Panc1 (cell line): ENCODE data around the gene IFITM1.

ENCODE experiments used
- POLR2AphosphoS5 ChIP-seq: IDR thresholded peaks from 2 replicates; pipeline ENCODE4 v1.6.1; 2012; ENCODE audit warnings: mild to moderate bottlenecking, low read depth, low read length, moderate library complexity
- TCF7L2 ChIP-seq: IDR thresholded peaks from 2 replicates; pipeline ENCODE4 v1.6.1; 2011; ENCODE audit warnings: mild to moderate bottlenecking, low read depth, low read length, inconsistent platforms
- TF ChIP-seq, protein P1 (sequence below): fragments of 450-650 bp; IDR thresholded peaks from 2 replicates; pipeline ENCODE4 v1.5.1; 2017; ENCODE audit warnings: mild to moderate bottlenecking
- TF ChIP-seq, protein P2 (sequence below), 2 experiments: IDR thresholded peaks; 2 replicates each; pipeline ENCODE4 v1.6.1; 2011 to 2012; ENCODE audit warnings: low read depth in 2 of 2, control low read depth in 1 of 2, low read length in 1 of 2, mild to moderate bottlenecking in 1 of 2, moderate library complexity in 1 of 2; ENCODE audit not compliant: insufficient read depth in 1 of 2

DNA sequence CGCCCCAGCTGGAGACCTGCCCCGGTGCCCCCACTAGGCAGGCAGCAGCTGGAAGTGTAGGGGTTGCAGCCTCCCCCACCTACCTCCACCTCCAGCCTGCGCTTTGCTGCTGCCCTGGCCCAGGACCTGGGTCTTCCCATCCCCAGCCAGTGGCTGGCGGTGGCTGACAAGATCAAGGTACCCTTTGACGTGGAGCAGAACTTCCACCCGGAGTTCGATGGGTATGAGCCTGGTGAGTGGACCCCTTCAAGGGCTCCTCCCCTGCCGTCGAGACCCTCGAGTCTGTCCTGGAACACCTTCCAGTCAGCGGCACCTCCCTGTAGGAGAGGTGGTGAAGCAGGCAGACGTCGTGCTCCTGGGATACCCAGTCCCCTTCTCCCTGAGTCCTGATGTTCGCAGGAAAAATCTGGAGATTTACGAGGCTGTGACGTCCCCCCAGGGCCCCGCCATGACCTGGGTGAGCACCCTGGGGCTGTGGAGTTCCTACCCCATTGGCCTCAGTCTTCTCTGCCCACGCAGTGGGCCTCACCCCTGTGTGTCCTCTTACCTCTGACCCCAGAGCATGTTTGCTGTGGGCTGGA lies 20.5 kb upstream of the IFITM1 start:
- TF ChIP-seq POLR2AphosphoS5 (no peak), TCF7L2 (no peak)
- TF ChIP-seq, protein P1, sequence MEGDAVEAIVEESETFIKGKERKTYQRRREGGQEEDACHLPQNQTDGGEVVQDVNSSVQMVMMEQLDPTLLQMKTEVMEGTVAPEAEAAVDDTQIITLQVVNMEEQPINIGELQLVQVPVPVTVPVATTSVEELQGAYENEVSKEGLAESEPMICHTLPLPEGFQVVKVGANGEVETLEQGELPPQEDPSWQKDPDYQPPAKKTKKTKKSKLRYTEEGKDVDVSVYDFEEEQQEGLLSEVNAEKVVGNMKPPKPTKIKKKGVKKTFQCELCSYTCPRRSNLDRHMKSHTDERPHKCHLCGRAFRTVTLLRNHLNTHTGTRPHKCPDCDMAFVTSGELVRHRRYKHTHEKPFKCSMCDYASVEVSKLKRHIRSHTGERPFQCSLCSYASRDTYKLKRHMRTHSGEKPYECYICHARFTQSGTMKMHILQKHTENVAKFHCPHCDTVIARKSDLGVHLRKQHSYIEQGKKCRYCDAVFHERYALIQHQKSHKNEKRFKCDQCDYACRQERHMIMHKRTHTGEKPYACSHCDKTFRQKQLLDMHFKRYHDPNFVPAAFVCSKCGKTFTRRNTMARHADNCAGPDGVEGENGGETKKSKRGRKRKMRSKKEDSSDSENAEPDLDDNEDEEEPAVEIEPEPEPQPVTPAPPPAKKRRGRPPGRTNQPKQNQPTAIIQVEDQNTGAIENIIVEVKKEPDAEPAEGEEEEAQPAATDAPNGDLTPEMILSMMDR = no peak
- TF ChIP-seq, protein P2, sequence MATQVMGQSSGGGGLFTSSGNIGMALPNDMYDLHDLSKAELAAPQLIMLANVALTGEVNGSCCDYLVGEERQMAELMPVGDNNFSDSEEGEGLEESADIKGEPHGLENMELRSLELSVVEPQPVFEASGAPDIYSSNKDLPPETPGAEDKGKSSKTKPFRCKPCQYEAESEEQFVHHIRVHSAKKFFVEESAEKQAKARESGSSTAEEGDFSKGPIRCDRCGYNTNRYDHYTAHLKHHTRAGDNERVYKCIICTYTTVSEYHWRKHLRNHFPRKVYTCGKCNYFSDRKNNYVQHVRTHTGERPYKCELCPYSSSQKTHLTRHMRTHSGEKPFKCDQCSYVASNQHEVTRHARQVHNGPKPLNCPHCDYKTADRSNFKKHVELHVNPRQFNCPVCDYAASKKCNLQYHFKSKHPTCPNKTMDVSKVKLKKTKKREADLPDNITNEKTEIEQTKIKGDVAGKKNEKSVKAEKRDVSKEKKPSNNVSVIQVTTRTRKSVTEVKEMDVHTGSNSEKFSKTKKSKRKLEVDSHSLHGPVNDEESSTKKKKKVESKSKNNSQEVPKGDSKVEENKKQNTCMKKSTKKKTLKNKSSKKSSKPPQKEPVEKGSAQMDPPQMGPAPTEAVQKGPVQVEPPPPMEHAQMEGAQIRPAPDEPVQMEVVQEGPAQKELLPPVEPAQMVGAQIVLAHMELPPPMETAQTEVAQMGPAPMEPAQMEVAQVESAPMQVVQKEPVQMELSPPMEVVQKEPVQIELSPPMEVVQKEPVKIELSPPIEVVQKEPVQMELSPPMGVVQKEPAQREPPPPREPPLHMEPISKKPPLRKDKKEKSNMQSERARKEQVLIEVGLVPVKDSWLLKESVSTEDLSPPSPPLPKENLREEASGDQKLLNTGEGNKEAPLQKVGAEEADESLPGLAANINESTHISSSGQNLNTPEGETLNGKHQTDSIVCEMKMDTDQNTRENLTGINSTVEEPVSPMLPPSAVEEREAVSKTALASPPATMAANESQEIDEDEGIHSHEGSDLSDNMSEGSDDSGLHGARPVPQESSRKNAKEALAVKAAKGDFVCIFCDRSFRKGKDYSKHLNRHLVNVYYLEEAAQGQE (IDR thresholded peaks at IDR 0.05; ENCODE audit: insufficient read depth in 1 of 2, low read depth in 2 of 2, low read length in 1 of 2) = no peak
